GM12878 (cell line): ENCODE measurements around the gene THSD4. TPM values are rescaled to one million over a fixed set of nuclear protein-coding genes. Genes with fewer than 3 reads are reported as not detected.

Experiments
- ATAC-seq: fragments of 200-7000 bp; cut with Tn5 transposase; 3 replicates; pipeline ENCODE4 v1.9.1; 2020; ENCODE audit warnings: mild to moderate bottlenecking, moderate library complexity
- BruUV-seq: library from RNA; stranded (reverse); fragments of 400-500 nt; replicated peaks from 2 replicates; lab custom pipeline; 2021; lab: Mats Ljungman, UMichigan
- CTCF ChIA-PET: fragments of 300-600 bp; sonication (Branson Sonifier 250); formaldehyde crosslinking; extraction: SDS; loops from one replicate; lab custom pipeline; 2021; ENCODE audit warnings: inconsistent platforms; lab: Yijun Ruan, JAX
- POLR2A ChIA-PET: fragments of 350-600 bp; formaldehyde crosslinking; extraction: SDS; loops from one replicate; lab custom pipeline; 2021; ENCODE audit warnings: inconsistent platforms; lab: Charles Lee
- RAD21 ChIA-PET: fragments of 300-600 bp; sonication (Branson Sonifier 250); formaldehyde crosslinking; loops from one replicate; lab custom pipeline; 2023; ENCODE audit warnings: antibody characterized with exemption; ENCODE audit not compliant: unreplicated experiment; lab: Charles Lee
- SMC1A ChIA-PET: fragments of 300-600 bp; sonication (Branson Sonifier 250); formaldehyde crosslinking; loops from one replicate; lab custom pipeline; 2023; ENCODE audit not compliant: unreplicated experiment, uncharacterized antibody; lab: Charles Lee
- DNase-seq: peaks from one replicate; pipeline ENCODE4 v3.0.0-alpha.2; 2011; ENCODE audit warnings: low read depth, low spot score
- FAIRE-seq: peaks from 3 replicates; lab custom pipeline; 2011; peaks lifted over from hg19 to GRCh38; lab: Jason Lieb, UNC
- H2AFZ ChIP-seq: 2 replicates; pipeline ENCODE4 v1.6.0; 2011; ENCODE audit warnings: low read depth, low read length, control low read depth; ENCODE audit not compliant: control insufficient read depth
- H3K27ac ChIP-seq: 2 replicates; pipeline ENCODE4 v1.5.1; 2011; ENCODE audit warnings: control low read depth; ENCODE audit not compliant: control insufficient read depth, insufficient read depth
- H3K27me3 ChIP-seq, 2 experiments: replicated peaks in 1 of 2; 2 replicates each; pipeline versions ENCODE4 v1.6.0 to v1.6.1; 2011; ENCODE audit warnings: low read length in 1 of 2; ENCODE audit not compliant: control insufficient read depth in 2 of 2, insufficient read depth in 2 of 2
- H3K36me3 ChIP-seq, 2 experiments: 2 replicates each; pipeline ENCODE4 v1.5.1; 2011; ENCODE audit warnings: low read length in 1 of 2; ENCODE audit not compliant: control insufficient read depth in 2 of 2, insufficient read depth in 2 of 2
- H3K4me1 ChIP-seq: 2 replicates; pipeline ENCODE4 v1.6.1; 2011; ENCODE audit warnings: mild to moderate bottlenecking, low read length, moderate library complexity, mixed read lengths; ENCODE audit not compliant: control insufficient read depth, insufficient read depth
- H3K4me2 ChIP-seq: 2 replicates; pipeline ENCODE4 v1.6.0; 2011; ENCODE audit warnings: control low read depth; ENCODE audit not compliant: control insufficient read depth, insufficient read depth
- H3K4me3 ChIP-seq: fragments of 200-600 bp; sonication (generic); 2 replicates; pipeline ENCODE4 v1.5.1; 2016
- H3K79me2 ChIP-seq: 2 replicates; pipeline ENCODE4 v1.6.0; 2011; ENCODE audit warnings: low read length; ENCODE audit not compliant: control insufficient read depth, insufficient read depth
- H3K9ac ChIP-seq: 2 replicates; pipeline ENCODE4 v1.8.0; 2011; ENCODE audit warnings: low read length, control low read depth, mixed read lengths; ENCODE audit not compliant: control insufficient read depth, insufficient read depth
- H3K9me3 ChIP-seq: replicated peaks from 3 replicates; pipeline ENCODE4 v1.5.1; 2011; ENCODE audit warnings: mild to moderate bottlenecking, low read length; ENCODE audit not compliant: control insufficient read depth, insufficient read depth
- H4K20me1 ChIP-seq: 2 replicates; pipeline ENCODE4 v1.6.0; 2011; ENCODE audit not compliant: control insufficient read depth, insufficient read depth
- CHD2 ChIP-seq: IDR thresholded peaks from 2 replicates; pipeline ENCODE4 v1.6.1; 2011; ENCODE audit warnings: low read depth, low read length, improper control_type of control experiment, borderline replicate concordance
- EZH2 ChIP-seq: IDR thresholded peaks from 2 replicates; pipeline ENCODE4 v1.6.1; 2012; ENCODE audit warnings: low read depth, mild to moderate bottlenecking, control low read depth, inconsistent platforms, low read length, borderline replicate concordance; ENCODE audit not compliant: control insufficient read depth
- IKZF2 ChIP-seq, 2 experiments: fragments of 450-650 bp; IDR thresholded peaks; 2 replicates each; pipeline ENCODE4 v1.6.1; 2017; ENCODE audit warnings: mild to moderate bottlenecking in 2 of 2, moderate library complexity in 2 of 2
- IRF4 ChIP-seq: IDR thresholded peaks from 2 replicates; pipeline ENCODE4 v1.6.1; 2011; ENCODE audit warnings: low read depth, low read length
- JUNB ChIP-seq: IDR thresholded peaks from 2 replicates; pipeline ENCODE4 v1.6.1; 2016; ENCODE audit warnings: antibody characterized with exemption, mild to moderate bottlenecking
- MEF2B ChIP-seq: fragments of 450-650 bp; IDR thresholded peaks from 2 replicates; pipeline ENCODE4 v1.6.1; 2018; ENCODE audit warnings: mild to moderate bottlenecking, moderate library complexity; ENCODE audit not compliant: partially characterized antibody, poor library complexity, severe bottlenecking
- MYC ChIP-seq: IDR thresholded peaks from 2 replicates; pipeline ENCODE4 v1.6.1; 2011; ENCODE audit warnings: mild to moderate bottlenecking, low read length, moderate library complexity, inconsistent platforms; ENCODE audit not compliant: insufficient read depth, insufficient replicate concordance, insufficient read length, severe bottlenecking
- NR2C2 ChIP-seq: IDR thresholded peaks from 2 replicates; pipeline ENCODE4 v1.6.1; 2011; ENCODE audit warnings: borderline replicate concordance, low read depth; ENCODE audit not compliant: control insufficient read depth, insufficient read length
- NRF1 ChIP-seq: conservative IDR thresholded peaks from 2 replicates; pipeline ENCODE4 v1.6.1; 2011; ENCODE audit warnings: mild to moderate bottlenecking, low read depth, low read length, improper control_type of control experiment
- POLR2AphosphoS2 ChIP-seq: IDR thresholded peaks from 2 replicates; pipeline ENCODE4 v1.6.1; 2011; ENCODE audit warnings: low read depth, mild to moderate bottlenecking, low read length, improper control_type of control experiment, moderate library complexity
- POLR2AphosphoS5 ChIP-seq: IDR thresholded peaks from 2 replicates; pipeline ENCODE4 v1.6.1; 2011; ENCODE audit warnings: mild to moderate bottlenecking, low read length, inconsistent platforms
- RCOR1 ChIP-seq: conservative IDR thresholded peaks from 2 replicates; pipeline ENCODE4 v1.6.1; 2012; ENCODE audit warnings: low read depth, low read length, improper control_type of control experiment
- SREBF2 ChIP-seq: IDR thresholded peaks from 2 replicates; pipeline ENCODE4 v1.6.1; 2012; ENCODE audit warnings: mild to moderate bottlenecking, low read length
- TCF7 ChIP-seq: IDR thresholded peaks from 2 replicates; pipeline ENCODE4 v1.6.1; 2014; ENCODE audit warnings: antibody characterized with exemption, borderline replicate concordance
- YY1 ChIP-seq: IDR thresholded peaks from 2 replicates; pipeline ENCODE4 v1.6.1; 2011; ENCODE audit warnings: low read depth, mild to moderate bottlenecking, low read length
- ZNF217 ChIP-seq: fragments of 450-650 bp; IDR thresholded peaks from 2 replicates; pipeline ENCODE4 v1.6.1; 2017; ENCODE audit warnings: antibody characterized with exemption, mild to moderate bottlenecking
- WGBS: methylation state at CpG from one replicate; pipeline ENCODE4 v1.1.6; 2016; ENCODE audit warnings: low lambda C conversion rate; ENCODE audit not compliant: insufficient replicate concordance, insufficient coverage; ENCODE audit errors: missing lambda C conversion rate; 5-methylcytosine and 5-hydroxymethylcytosine counted together
- in situ Hi-C: fragments of 300-500 bp; cut with MboI; formaldehyde crosslinking; loops from 9 replicates; pipeline ENCODE4 v1.14.3; 2018; ENCODE audit warnings: mixed read lengths
- intact Hi-C: fragments of 100-400 bp; cut with micrococcal nuclease; formaldehyde crosslinking; loops from one replicate; pipeline ENCODE4 v1.14.2; 2022; ENCODE audit not compliant: unreplicated experiment
- polyA plus RNA-seq, 11 experiments: library from polyadenylated mRNA; depleted of rRNA in 4 of 11; unstranded in 6 of 11; stranded (reverse) in 5 of 11; fragments of >200 nt; fragmentation: Nextera tagmentation in 4 of 11; fragmentation: Illumina TruSeq in 1 of 11; extraction: Ambion mirVana in 4 of 11; extraction: Trizol in 1 of 11; gene quantifications; 1 replicate in 1 of 11; 2 replicates in 10 of 11; pipeline versions ENCODE4 v1.2.1 to v1.2.3, GENCODE V29; 2011 to 2016; ENCODE audit warnings: inconsistent platforms in 2 of 11, missing spikeins in 2 of 11, low read depth in 1 of 11
- total RNA-seq, 4 experiments: library from RNA; depleted of rRNA in 3 of 4; stranded (reverse); fragments of >200 nt in 3 of 4; fragmentation: Illumina TruSeq in 1 of 4; extraction: Trizol in 1 of 4; gene quantifications; 2 replicates each; pipeline versions ENCODE4 v1.2.1 to v1.2.3, GENCODE V29; 2013 to 2021
- TF ChIP-seq, protein P1 (sequence below): fragments of 450-650 bp; IDR thresholded peaks from 2 replicates; pipeline ENCODE4 v1.6.1; 2016; ENCODE audit warnings: mild to moderate bottlenecking

THSD4 gene
- total and polyA plus RNA-seq, 10 of the 15 experiments (the other 5 are each of a cell fraction or from before 2014, with no cell fraction given), result 0.04 to 0.13 (median 0.05) TPM; not detected in 7

DNA sequence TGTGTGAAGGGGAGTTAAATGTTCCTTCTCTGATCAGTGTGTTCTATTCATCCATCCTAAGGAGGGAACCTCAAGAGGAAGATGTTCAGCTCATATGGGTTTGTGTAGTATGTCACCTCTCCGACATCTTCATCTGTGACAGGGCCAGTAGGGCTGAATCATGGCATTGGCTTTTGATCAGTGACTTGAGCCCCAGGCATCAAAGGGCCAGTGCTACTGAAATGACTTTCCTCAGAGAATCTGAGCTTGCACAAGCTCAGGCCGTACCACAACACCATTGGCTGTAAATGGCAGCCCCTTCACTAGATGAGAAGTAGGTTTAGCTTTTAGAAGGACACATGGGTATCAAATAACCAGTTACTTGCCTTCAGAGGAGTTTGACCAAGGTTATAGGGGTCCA, 511.9 kb downstream of the THSD4 start:
- BruUV-seq, result no TSS peak
- in situ Hi-C loops, result no loop called here
- CTCF ChIA-PET, result no interaction called here

DNA sequence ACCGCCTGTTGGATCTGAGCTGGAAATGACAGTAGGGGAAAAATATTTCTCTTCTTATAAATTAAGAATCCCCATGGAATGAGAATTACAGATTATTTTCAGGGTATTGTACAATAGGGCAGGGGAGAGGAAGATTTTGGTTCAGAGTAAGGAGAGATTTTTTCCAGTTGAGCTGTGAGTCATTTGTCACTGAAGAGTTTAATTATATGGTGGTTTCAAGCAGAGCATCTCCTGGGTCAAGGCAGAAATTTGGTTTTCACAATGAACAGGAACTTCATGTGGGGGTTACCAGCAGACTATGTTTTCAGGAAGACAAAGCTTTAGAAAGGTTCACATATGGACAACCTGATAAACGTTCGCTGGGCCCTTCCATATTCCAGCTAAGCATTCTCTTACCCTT, 512.3 kb downstream of the THSD4 start:
- POLR2A ChIA-PET, result no interaction called here
- CTCF ChIA-PET, result no interaction called here
- no peak for ATAC-seq
- FAIRE-seq, result no peak
- no peaks in the 10 kb centered on the region for H3K36me3 ChIP-seq
- no peaks in the 10 kb centered on the region for H4K20me1 ChIP-seq
- SMC1A ChIA-PET, result no interaction called here
- H3K79me2 ChIP-seq, result no peaks in the 10 kb centered on the region
- RAD21 ChIA-PET, result no interaction called here
- in situ Hi-C loops, result no loop called here
- 4% methylated on average over 3 of the region's 3 CpGs for WGBS
- H3K27me3 ChIP-seq, result peaks cover 0 to 9% of the 10 kb centered on the region in 2 experiments; a peak in 2 of 4 replicates
- H3K9ac ChIP-seq, result no peak overlapping the region
- no peak overlapping the region for H3K4me3 ChIP-seq
- H3K4me1 ChIP-seq, result no peaks in the 10 kb centered on the region
- no peaks in the 10 kb centered on the region for H3K9me3 ChIP-seq
- DNase-seq, result no peak
- no peak overlapping the region for H3K27ac ChIP-seq
- H2AFZ ChIP-seq, result no peak overlapping the region
- no TSS peak for BruUV-seq
- intact Hi-C loops, result no loop called here
- no peak overlapping the region for H3K4me2 ChIP-seq
- TF ChIP-seq IKZF2 (IDR thresholded peaks at IDR 0.05) (no peak), POLR2AphosphoS2 (no peak), YY1 (no peak), RCOR1 (no peak), ZNF217 (no peak), POLR2AphosphoS5 (no peak), NR2C2 (no peak), SREBF2 (no peak), CHD2 (no peak), MYC (no peak), MEF2B (no peak)
- TF ChIP-seq, protein P1, sequence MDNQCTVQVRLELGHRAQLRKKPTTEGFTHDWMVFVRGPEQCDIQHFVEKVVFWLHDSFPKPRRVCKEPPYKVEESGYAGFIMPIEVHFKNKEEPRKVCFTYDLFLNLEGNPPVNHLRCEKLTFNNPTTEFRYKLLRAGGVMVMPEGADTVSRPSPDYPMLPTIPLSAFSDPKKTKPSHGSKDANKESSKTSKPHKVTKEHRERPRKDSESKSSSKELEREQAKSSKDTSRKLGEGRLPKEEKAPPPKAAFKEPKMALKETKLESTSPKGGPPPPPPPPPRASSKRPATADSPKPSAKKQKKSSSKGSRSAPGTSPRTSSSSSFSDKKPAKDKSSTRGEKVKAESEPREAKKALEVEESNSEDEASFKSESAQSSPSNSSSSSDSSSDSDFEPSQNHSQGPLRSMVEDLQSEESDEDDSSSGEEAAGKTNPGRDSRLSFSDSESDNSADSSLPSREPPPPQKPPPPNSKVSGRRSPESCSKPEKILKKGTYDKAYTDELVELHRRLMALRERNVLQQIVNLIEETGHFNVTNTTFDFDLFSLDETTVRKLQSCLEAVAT, result no peak

More for the DNA sequence above, 511.9 kb downstream of the THSD4 start:
- no peak overlapping the region for H3K9ac ChIP-seq
- H3K9me3 ChIP-seq, result no peaks in the 10 kb centered on the region
- no peaks in the 10 kb centered on the region for H3K79me2 ChIP-seq
- intact Hi-C loops, result no loop called here
- RAD21 ChIA-PET, result no interaction called here
- WGBS, result 4% methylated on average over 2 of the region's 2 CpGs
- no peak overlapping the region for H3K4me2 ChIP-seq
- ATAC-seq (no peak), FAIRE-seq (no peak), DNase-seq (no peak)
- H3K4me1 ChIP-seq, result no peaks in the 10 kb centered on the region
- no peak overlapping the region for H3K27ac ChIP-seq
- no peaks in the 10 kb centered on the region for H4K20me1 ChIP-seq
- no peaks in the 10 kb centered on the region for H3K36me3 ChIP-seq
- H2AFZ ChIP-seq, result no peak overlapping the region
- SMC1A ChIA-PET, result no interaction called here
- no peak overlapping the region for H3K4me3 ChIP-seq
- POLR2A ChIA-PET, result no interaction called here
- TF ChIP-seq TCF7, result peak; percentile 70; the same call in 1 of the 2 replicates
- TF ChIP-seq CHD2, result no peak
- TF ChIP-seq IRF4, result 0 out of 2 replicates have a peak, but pooled peaks have one; percentile 21
- no peak for TF ChIP-seq NRF1
- peak; percentile 15; the same call in 1 of the 2 replicates for TF ChIP-seq JUNB
- TF ChIP-seq EZH2, result no peak
- H3K27me3 ChIP-seq, result peaks cover 0 to 9% of the 10 kb centered on the region in 2 experiments; a peak in 2 of 4 replicates
